ENCODE results near the gene ZNF253. TPM values are rescaled to one million over a fixed set of nuclear protein-coding genes. Genes with fewer than 3 reads are reported as not detected.

Gene ZNF253
- total RNA-seq, 1 experiment from 2014 or later: not detected

DNA sequence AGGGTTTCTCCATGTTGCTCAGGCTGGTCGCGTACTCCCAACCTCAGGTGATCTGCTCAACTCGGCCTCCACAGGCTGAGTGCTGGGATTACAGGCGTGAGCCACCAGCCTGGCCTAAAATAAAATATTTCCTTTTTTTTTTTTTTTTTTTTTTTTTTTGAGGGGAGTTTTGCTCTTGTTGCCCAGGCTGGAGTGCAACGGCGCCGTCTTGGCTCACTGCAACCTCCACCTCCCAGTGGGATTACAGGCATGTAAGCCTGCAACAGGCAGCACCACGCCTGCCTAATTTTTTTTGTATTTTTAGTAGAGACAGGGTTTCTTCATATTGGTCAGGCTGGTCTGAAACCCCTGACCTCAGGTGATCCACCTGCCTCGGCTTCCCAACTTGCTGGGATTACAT is 49.0 kb upstream of the ZNF253 start (continued):
- TF ChIP-seq CEBPB (IDR thresholded peaks at IDR 0.05; ENCODE audit: low read depth) (no peak), CBX3 (IDR thresholded peaks at IDR 0.05; ENCODE audit: low read depth) (no peak), SRF (IDR thresholded peaks at IDR 0.05; ENCODE audit: low read depth) (no peak), YY1 (IDR thresholded peaks at IDR 0.05; ENCODE audit: extremely low read depth, insufficient replicate concordance, low read depth, low read length) (no peak), JUND (IDR thresholded peaks at IDR 0.05) (no peak), ELF1 (IDR thresholded peaks at IDR 0.05; ENCODE audit: borderline replicate concordance, low read depth) (no peak), ZFX (IDR thresholded peaks at IDR 0.05) (no peak)

DNA sequence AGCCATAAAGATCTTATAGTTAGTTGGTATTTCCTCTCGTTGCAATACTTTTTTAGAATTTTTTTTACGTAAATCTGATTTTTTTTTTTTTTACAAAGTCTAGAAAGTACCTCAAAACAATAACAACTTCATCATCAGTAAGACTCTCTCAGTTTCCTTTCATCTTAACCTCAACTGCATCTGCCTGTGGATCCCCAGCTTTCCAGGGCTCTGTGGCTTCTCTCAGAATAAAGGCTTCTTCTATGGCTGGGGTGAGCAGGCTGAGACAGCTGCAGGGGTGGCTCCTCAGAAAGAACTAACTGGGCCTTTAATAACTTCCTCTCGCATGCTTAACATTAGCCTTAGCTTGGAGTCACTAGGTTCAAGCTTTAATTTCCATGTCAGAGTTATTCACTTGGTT is 48.3 kb upstream of the ZNF253 start:
- Histone ChIP-seq H3K4me3 (replicated peaks in 1 of 2; ENCODE audit: low read depth in 1 of 2, low read length in 2 of 2) (no peak overlapping the region), H3K9me2 (ENCODE audit: insufficient read depth) (no peaks in the 10 kb centered on the region), H3K36me3 (ENCODE audit: control insufficient read depth in 1 of 2, insufficient read depth in 2 of 2, low read length in 2 of 2) (no peaks in the 10 kb centered on the region), H2AFZ (ENCODE audit: low read depth, low read length, poor library complexity, severe bottlenecking) (no peak overlapping the region), H3K27ac (ENCODE audit: low read depth, low read length) (no peak overlapping the region), H3K79me2 (ENCODE audit: insufficient read depth, low read length) (no peaks in the 10 kb centered on the region), H3K27me3 (ENCODE audit: insufficient read depth, low read length) (no peaks in the 10 kb centered on the region), H3K9me3 (ENCODE audit: control insufficient read depth in 1 of 2, insufficient read depth in 1 of 2, low read depth in 1 of 2, low read length in 2 of 2) (peaks cover 0 to 2% of the 10 kb centered on the region in 2 experiments; a peak in 1 of 4 replicates), H3K4me2 (ENCODE audit: low read length) (no peak overlapping the region), H3K9ac (ENCODE audit: low read length) (no peak overlapping the region), H3K4me1 (ENCODE audit: control insufficient read depth in 1 of 2, insufficient read depth in 2 of 2, low read length in 2 of 2) (no peaks in the 10 kb centered on the region), H4K20me1 (ENCODE audit: insufficient read depth) (no peaks in the 10 kb centered on the region)
- TF ChIP-seq RAD21 (IDR thresholded peaks at IDR 0.05; ENCODE audit: low read depth): no peak
- no peak for TF ChIP-seq SIN3A (IDR thresholded peaks at IDR 0.05; ENCODE audit: low read depth)
- TF ChIP-seq CEBPB (IDR thresholded peaks at IDR 0.05; ENCODE audit: low read depth): no peak
- TF ChIP-seq JUND (IDR thresholded peaks at IDR 0.05): no peak
- TF ChIP-seq SRF (IDR thresholded peaks at IDR 0.05; ENCODE audit: low read depth): no peak
- intact Hi-C loops (cut with micrococcal nuclease): no loop called here
- BruUV-seq (replicated peaks): no TSS peak
- ATAC-seq: no peak
- POLR2A ChIA-PET: no interaction called here
- no peak for DNase-seq (ENCODE audit: low read depth, low spot score)
- CTCF ChIA-PET: no interaction called here
- RAD21 ChIA-PET (ENCODE audit: low non-redundant PET in 1 of 2, low total read pairs in 2 of 2, uncharacterized antibody in 2 of 2, unreplicated experiment in 2 of 2): no interaction called here

DNA sequence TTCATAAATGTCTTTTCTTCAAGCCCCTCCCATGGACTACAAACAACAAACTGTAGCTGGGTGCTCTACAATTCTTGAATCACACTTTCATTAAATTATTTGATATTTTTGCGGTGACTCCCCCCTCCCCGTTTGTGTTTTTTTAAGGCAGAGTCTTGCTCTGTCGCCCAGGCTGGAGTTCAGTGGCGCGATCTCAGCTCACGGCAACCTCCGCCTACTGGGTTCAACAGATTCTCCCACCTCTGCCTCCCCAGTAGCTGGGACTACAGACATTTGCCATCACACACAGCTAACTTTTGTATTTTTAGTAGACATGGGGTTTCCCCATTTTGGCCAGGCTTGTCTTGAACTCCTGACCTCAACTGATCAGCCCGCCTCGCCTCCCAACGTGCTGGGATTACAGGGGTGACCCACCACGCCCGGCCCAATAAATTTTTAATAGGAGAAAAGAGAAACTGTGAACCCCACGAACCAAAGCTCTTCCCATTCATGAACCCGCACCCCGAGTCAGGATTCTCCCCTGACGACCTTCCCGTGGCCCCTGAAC is 44.8 kb upstream of the ZNF253 start:
- Histone ChIP-seq H3K9me3 (ENCODE audit: control insufficient read depth in 1 of 2, insufficient read depth in 1 of 2, low read depth in 1 of 2, low read length in 2 of 2) (peaks cover 0 to 3% of the 10 kb centered on the region in 2 experiments; a peak in 2 of 4 replicates), H3K9ac (ENCODE audit: low read length) (no peak overlapping the region), H3K4me1 (ENCODE audit: control insufficient read depth in 1 of 2, insufficient read depth in 2 of 2, low read length in 2 of 2) (no peaks in the 10 kb centered on the region), H4K20me1 (ENCODE audit: insufficient read depth) (no peaks in the 10 kb centered on the region), H3K4me3 (replicated peaks in 1 of 2; ENCODE audit: low read depth in 1 of 2, low read length in 2 of 2) (no peak overlapping the region), H3K27me3 (ENCODE audit: insufficient read depth, low read length) (no peaks in the 10 kb centered on the region), H3K79me2 (ENCODE audit: insufficient read depth, low read length) (no peaks in the 10 kb centered on the region), H3K36me3 (ENCODE audit: control insufficient read depth in 1 of 2, insufficient read depth in 2 of 2, low read length in 2 of 2) (no peaks in the 10 kb centered on the region), H2AFZ (ENCODE audit: low read depth, low read length, poor library complexity, severe bottlenecking) (no peak overlapping the region), H3K4me2 (ENCODE audit: low read length) (no peak overlapping the region), H3K27ac (ENCODE audit: low read depth, low read length) (no peak overlapping the region), H3K9me2 (ENCODE audit: insufficient read depth) (no peaks in the 10 kb centered on the region)
- intact Hi-C loops (cut with micrococcal nuclease): no loop called here
- ChIA-PET POLR2A (no interaction called here), RAD21 (ENCODE audit: low non-redundant PET in 1 of 2, low total read pairs in 2 of 2, uncharacterized antibody in 2 of 2, unreplicated experiment in 2 of 2) (no interaction called here), CTCF (no interaction called here)
- no TSS peak for BruUV-seq (replicated peaks)
- DNase-seq (ENCODE audit: low read depth, low spot score) (no peak), ATAC-seq (no peak)
- TF ChIP-seq SP1 (IDR thresholded peaks at IDR 0.05; ENCODE audit: low read depth) (no peak), REST (IDR thresholded peaks at IDR 0.05; ENCODE audit: low read depth) (no peak), SIN3A (IDR thresholded peaks at IDR 0.05; ENCODE audit: low read depth) (no peak), EZH2phosphoT487 (IDR thresholded peaks at IDR 0.05; ENCODE audit: borderline replicate concordance) (no peak), MAX (IDR thresholded peaks at IDR 0.05) (no peak), ZNF274 (IDR thresholded peaks at IDR 0.05; ENCODE audit: low read depth, low read length) (no peak), CEBPB (IDR thresholded peaks at IDR 0.05; ENCODE audit: low read depth) (no peak)

Data from HCT116 (cell line).